BE2C (cell line): ENCODE measurements around the gene IRX4.

Source experiments
- DNase-seq: peaks from one replicate; pipeline ENCODE4 v3.0.0-alpha.2; 2020
- H3K27me3 ChIP-seq: fragments of 250-450 bp; sonication (Bioruptor Pico); 2 replicates; pipeline ENCODE4 v1.5.1; 2020; ENCODE audit warnings: mild to moderate bottlenecking
- H3K36me3 ChIP-seq: fragments of 250-450 bp; sonication (Bioruptor Pico); 2 replicates; pipeline ENCODE4 v1.5.1; 2020; ENCODE audit warnings: mild to moderate bottlenecking
- H3K4me1 ChIP-seq: fragments of 250-450 bp; sonication (Bioruptor Pico); 2 replicates; pipeline ENCODE4 v1.5.1; 2020
- H3K4me3 ChIP-seq: 2 replicates; pipeline ENCODE4 v1.5.1; 2011; ENCODE audit warnings: low read depth, low read length
- H3K9me3 ChIP-seq: fragments of 250-450 bp; sonication (Bioruptor Pico); 2 replicates; pipeline ENCODE4 v1.5.1; 2020
- TF ChIP-seq, protein P1 (sequence below): IDR thresholded peaks from 2 replicates; pipeline ENCODE4 v1.5.1; 2012; ENCODE audit warnings: mild to moderate bottlenecking, low read depth, low read length

Gene IRX4

GRCh38 chr5:1876660-1877064 is 6.1 kb downstream of the IRX4 start:
- no peaks in the 10 kb centered on the region for H3K36me3 ChIP-seq
- H3K27me3 ChIP-seq, result peaks cover 85% of the 10 kb centered on the region
- no peaks in the 10 kb centered on the region for H3K4me1 ChIP-seq
- no peaks in the 10 kb centered on the region for H3K9me3 ChIP-seq
- no peak for DNase-seq
- H3K4me3 ChIP-seq, result no peak overlapping the region
- TF ChIP-seq, protein P1, sequence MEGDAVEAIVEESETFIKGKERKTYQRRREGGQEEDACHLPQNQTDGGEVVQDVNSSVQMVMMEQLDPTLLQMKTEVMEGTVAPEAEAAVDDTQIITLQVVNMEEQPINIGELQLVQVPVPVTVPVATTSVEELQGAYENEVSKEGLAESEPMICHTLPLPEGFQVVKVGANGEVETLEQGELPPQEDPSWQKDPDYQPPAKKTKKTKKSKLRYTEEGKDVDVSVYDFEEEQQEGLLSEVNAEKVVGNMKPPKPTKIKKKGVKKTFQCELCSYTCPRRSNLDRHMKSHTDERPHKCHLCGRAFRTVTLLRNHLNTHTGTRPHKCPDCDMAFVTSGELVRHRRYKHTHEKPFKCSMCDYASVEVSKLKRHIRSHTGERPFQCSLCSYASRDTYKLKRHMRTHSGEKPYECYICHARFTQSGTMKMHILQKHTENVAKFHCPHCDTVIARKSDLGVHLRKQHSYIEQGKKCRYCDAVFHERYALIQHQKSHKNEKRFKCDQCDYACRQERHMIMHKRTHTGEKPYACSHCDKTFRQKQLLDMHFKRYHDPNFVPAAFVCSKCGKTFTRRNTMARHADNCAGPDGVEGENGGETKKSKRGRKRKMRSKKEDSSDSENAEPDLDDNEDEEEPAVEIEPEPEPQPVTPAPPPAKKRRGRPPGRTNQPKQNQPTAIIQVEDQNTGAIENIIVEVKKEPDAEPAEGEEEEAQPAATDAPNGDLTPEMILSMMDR, result no peak

GRCh38 chr5:1875843-1876659 is 6.7 kb downstream of the IRX4 start:
- Histone ChIP-seq H3K27me3 (peaks cover 87% of the 10 kb centered on the region), H3K4me3 (no peak overlapping the region), H3K36me3 (no peaks in the 10 kb centered on the region), H3K4me1 (no peaks in the 10 kb centered on the region), H3K9me3 (no peaks in the 10 kb centered on the region)
- no peak for DNase-seq
- TF ChIP-seq, protein P1, result no peak

GRCh38 chr5:1875281-1875842 is 7.4 kb downstream of the IRX4 start:
- no peaks in the 10 kb centered on the region for H3K9me3 ChIP-seq
- DNase-seq, result no peak
- TF ChIP-seq, protein P1, result no peak
- no peak overlapping the region for H3K4me3 ChIP-seq
- H3K36me3 ChIP-seq, result no peaks in the 10 kb centered on the region
- H3K27me3 ChIP-seq, result peaks cover 84% of the 10 kb centered on the region
- H3K4me1 ChIP-seq, result no peaks in the 10 kb centered on the region

DNA sequence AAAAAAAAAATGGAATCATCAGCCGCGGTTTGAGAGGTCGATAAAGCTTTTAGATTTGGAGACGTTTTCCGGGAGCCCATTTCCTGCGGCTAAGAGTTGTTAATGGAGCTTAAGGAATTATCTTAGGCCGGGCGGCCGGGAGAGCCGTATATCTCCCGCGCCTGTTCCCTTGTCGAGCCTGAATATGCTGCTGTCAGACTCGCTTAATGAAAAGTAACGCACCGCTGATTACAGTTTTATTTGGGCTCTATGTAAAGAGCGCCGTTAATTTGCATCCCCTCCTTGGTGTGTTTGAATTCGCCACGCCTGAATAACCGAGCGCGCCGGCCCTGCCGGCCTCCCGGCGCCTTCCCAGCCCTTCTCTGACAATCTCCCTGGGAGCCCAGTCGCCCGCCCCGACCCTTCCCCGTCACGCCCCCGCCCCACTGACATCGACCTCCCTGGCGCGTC is 7.9 kb downstream of the IRX4 start:
- Histone ChIP-seq H3K27me3 (peaks cover 80% of the 10 kb centered on the region), H3K9me3 (no peaks in the 10 kb centered on the region), H3K4me1 (no peaks in the 10 kb centered on the region), H3K36me3 (no peaks in the 10 kb centered on the region), H3K4me3 (no peak overlapping the region)
- DNase-seq, result no peak
- TF ChIP-seq, protein P1, result no peak

DNA sequence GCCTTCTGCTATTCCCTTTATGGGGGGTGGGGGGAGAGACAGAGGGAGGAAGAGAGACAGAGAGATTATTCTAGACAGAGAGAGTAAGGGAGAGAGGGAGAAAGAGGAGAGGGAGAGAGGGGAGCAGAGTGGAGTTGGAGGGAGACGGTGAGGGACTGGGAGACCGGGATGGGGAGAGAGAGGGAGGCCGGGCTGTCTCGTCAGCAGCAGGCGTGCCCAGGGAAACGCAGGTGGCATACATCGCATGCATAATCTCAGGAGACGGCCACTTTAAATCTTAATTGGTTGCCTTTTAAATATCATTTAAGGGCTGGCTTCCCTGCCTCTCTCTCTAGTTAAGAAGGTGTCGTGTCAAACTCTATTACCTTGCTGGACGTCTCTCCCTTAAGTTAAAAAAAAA is 8.4 kb downstream of the IRX4 start:
- no peaks in the 10 kb centered on the region for H3K36me3 ChIP-seq
- TF ChIP-seq, protein P1, result no peak
- no peaks in the 10 kb centered on the region for H3K9me3 ChIP-seq
- DNase-seq, result no peak
- no peak overlapping the region for H3K4me3 ChIP-seq
- H3K27me3 ChIP-seq, result peaks cover 82% of the 10 kb centered on the region
- no peaks in the 10 kb centered on the region for H3K4me1 ChIP-seq
